CD4-positive, alpha-beta T cell treated with Interleukin-15 for 4 hours (primary cell): Measurements from ENCODE around the gene OPRD1.

Source experiments
- DNase-seq: peaks from one replicate; pipeline ENCODE4 v3.0.0-alpha.2; 2020; ENCODE audit warnings: low spot score

Gene OPRD1

DNA sequence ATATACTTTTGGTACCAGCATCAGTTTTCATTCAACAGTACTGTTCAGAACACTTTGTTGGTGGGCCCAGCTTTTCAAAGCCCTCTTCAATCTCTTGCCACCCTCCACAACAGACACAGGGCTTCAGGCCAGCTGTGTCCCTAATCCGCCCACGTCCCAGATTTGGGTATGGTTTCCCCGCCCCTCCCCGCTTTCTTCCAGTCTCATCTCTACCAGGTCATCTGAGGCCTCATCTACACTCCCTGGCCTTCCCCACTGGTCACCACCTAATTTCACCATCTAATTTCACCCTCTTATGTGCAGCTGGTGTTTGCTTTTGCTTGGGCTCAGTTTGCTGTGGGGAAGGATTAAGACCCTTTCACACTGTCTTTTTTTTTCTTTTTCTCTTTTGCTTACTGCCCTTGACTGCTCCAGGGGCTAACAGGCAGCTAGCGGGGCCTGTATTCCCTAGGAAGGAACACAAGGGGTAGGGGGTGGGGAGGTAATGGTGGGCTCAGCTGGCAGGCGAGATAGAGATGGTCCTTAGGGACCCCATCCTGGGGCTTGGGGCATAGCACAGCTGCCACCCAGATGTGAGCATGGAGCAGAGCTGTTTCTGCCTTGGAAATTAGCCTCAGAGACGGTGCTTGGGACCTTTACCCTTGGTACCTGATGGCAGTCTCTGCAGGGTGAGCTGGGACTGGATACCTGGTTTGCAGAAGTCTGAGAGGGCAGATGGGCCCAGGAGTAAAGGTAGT lies 98.6 kb downstream of the OPRD1 start:
- no peak for DNase-seq

DNA sequence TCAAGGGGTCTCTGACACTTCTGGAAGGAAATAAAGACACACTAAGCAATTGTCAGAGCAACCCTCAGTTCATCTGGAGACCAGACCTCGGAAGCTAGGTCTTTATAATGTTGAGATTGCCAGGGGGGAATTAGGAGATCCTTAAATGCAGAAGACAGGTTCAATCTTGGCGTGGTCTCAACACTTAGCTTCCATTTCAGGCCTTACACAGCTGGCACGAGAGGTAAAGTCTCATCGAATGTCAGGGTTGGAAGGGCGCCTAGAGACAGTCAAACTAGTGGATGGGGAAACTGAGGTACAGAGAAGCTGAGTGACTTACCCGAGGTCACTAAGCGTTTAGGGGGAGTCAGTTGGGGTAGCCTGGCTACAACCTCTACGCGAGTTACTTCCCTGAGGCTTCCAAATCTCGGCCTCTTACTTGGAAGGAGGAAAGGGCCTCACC lies 101.8 kb downstream of the OPRD1 start:
- no peak for DNase-seq

DNA sequence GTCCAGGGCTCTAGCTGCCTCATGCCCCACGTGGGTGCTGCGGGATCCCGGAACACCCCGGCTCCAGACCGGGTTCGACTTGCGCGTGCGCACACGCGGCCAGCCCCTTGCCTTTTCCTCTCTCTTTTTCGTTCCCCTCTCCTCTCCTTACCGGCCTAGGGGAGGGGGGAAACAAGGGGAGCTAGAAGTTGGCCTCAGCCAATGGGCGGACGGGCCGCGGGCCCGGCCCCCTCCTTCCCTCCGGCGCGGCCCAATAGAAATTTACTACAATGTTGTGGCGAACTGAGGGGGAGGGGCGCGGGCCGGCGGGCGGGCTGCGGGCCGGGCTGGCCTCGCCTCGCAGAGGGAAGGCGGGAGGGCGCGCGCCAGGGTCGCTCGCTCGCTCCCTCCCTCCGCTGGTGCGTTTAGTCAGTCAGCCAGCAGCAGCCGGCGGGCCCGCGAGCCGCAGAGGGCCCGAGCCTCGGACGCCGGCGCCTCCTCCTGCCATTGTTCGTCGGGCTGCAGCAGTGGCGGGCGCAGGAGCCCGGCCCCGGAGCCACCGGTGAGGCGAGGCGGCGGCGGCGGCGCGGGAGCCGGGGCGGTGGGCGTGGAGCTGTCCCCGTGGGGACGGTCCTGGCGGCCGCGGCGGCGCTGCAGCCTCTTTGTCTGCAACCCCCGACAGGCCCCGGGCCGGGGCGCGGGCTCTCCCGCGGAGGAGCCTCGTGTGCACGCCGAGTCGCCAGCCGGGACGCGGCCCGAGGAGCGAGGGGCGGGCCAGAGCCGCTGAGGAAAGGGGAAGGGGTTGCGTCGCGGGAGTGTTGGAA lies 102.5 kb downstream of the OPRD1 start, which contains the start of gene EPB41:
Gene EPB41 (plus strand): TSS at position 342 of the 803 bp plus-strand sequence. CDS start 72,869 bp downstream, outside the sequence.
- peak; percentile 91 for DNase-seq

DNA sequence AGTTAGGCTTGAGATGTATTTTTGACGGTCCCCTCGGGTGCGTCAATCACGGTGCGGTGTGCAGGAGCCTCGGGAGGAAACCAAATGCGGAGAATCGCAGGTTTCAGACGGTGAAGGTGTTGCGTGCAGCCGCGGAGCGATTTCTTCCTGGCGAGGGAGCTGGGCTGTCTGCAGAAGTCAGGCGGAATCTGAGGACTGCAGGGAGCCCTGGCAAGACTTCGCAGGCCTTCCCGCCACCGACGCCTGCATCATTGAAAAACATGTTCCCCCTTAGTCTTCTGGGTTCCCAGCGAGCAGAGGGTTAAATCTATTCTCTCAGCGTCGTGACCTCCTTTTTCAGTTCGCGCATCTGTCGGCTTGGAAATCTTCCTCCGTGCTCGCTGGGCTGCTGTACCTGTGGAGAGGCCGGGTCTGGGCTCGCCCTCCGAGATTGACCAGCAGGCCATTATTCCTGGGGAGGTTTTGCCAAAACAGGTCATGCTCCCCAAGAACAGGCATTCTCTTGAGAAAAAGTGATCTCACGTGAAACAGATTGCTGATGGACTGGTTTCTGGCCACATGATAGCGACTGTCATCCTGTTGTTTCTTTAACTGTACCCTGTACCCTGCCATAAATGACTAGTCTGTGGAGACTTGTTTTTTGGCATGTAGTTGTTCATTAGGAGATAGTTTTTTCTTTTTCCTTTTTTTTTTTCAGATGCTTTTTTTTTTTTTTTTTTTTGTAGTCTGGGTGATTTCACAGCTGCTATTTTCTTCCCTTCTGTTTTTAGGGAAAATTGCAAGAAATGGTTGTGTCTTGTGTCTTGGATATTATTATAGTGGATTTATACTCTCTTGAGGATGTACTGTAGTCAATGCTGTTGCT lies 103.3 kb downstream of the OPRD1 start:
- peak; percentile 39 for DNase-seq

DNA sequence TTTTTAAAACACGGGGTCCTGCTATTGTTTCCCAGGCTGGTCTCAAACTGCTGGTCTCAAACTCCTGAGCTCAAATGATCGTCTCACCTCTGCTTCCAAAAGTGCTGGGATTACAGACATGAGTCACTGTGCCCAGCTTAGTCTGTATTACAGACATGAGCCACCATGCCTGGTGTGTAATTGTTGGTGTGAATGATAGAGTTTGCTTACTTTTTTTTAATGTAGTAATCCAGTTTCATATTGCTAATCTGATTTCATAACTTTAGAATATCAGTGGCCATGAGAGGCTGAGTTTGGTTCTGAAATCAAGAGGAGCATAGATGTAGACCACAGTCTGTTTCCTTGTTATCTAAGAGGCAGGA lies 105.8 kb downstream of the OPRD1 start:
- peak; percentile 26 for DNase-seq
